HG03097 (cell line): Measurements from ENCODE around the gene IFI44L.

Experiments
- ATAC-seq: cut with Tn5 transposase; IDR thresholded peaks from one replicate; pipeline ENCODE4 v1.9.1; 2021; ENCODE audit not compliant: unreplicated experiment, low FRiP score

The IFI44L gene

DNA sequence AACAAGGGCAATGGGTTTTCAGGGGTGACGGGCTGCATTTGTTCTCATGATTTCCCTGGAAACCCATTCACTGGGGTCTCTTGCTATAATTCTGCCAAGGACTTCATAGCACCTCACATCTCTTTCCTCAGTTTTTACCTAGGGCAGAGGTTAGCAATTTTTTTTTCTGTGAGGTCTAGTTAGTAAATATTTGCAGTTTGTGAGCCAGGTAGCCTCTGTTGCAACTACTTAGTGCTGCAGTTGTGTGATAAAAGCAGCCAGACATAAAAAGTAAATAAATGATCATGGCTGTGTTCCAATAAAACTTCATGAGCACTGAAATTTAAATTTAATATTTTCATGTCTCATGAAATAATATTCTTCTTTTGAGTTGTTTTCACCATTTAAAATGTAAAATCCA lies 67.1 kb downstream of the IFI44L start:
- no peak for ATAC-seq

DNA sequence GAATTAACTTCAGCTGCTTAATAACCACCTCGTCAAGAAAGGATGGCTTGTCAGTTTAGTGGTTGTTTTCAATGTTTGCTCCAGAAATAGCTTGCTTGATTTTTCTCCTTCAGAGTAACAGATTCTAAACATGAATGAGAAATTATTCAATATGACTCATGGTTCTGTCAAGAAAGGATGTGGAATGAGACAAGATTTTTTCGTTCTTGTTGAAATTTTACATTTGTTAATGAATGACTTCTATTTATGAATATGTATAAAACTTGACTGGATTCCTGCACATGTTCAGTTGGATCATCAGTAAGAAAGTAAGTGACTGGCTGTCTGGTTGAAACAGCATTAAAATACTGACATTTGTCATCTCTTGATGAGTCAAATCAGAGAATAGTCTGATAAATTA lies 67.7 kb downstream of the IFI44L start:
- ATAC-seq = no peak

DNA sequence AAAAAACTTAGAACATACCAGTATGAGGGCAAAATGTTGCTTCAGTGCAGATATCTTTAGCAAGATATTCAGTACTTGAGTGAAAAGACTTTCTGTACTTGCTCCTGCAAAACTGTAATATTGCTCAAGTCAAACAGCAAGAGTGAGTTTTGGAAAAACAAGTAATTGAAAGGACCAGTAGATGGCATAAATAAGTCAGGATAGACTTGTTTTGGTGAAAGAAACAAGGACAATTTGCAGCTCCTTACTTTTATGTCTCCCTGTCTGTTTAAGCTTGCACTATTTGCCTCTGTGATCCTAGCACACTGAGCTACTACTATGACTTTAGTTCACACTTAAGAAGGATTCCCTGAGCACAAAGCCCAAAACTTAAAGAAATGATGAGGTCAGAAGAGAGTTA lies 68.4 kb downstream of the IFI44L start:
- ATAC-seq = no peak

- no peak for ATAC-seq
Observed at GRCh38 chr1:78690516-78690915, 70.3 kb downstream of the IFI44L start.

DNA sequence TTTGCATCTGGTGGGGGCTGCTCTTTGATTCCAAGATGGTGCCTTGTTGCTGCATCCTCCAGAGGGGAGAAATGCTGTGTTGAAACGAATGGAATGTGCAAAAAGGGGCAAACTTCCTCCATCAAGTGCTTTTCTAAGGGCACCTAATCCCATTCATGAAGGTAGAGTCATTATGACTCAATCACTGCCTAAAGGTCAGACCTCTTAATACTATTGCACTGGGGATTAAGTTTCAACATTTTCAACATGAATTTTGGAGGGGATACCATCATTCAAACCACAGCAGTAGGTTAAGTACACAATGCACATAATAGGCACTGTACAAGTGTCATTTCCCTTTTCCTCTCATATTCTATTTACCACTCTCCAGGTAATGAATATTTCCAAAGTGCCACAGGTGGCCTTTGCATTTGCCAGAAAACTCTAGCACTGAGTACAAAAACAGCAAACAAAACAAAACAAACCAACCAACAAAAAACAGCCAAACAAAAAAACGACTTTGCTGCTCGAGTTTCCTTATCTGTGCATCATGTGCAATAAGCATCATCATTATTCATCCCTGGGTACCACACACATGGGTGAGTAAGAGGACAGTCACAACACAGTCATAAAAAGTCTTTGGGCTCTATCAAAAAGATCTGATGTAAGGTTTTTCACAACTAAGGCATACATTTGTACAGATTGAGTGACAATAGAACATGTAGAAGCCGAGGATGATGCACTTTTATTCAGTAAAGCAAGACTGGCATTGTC lies 71.9 kb downstream of the IFI44L start:
- ATAC-seq = no peak
